Heart right ventricle (tissue), 16 donors: ENCODE results near the gene DEFB118. TPM values are rescaled to one million over a fixed set of nuclear protein-coding genes. Genes with fewer than 3 reads are reported as not detected.

ENCODE experiments used
- ATAC-seq, 8 donors: fragments of 200-7000 bp; cut with Tn5 transposase; one replicate each; pipeline ENCODE4 v1.9.1; 2020; ENCODE audit warnings: mild to moderate bottlenecking in 8 of 8, moderate library complexity in 8 of 8, moderate number of reproducible peaks in 1 of 8
- DNase-seq, 2 donors: peaks; one replicate each; pipeline ENCODE4 v3.0.0-alpha.2; 2020
- H3K27ac ChIP-seq, 10 donors: fragments of 200-600 bp; sonication (generic) in 2 of 10; one replicate each; pipeline versions ENCODE4 v1.5.0 to v1.8.0; 2020 to 2022; ENCODE audit warnings: mild to moderate bottlenecking in 3 of 10
- H3K27me3 ChIP-seq, 7 donors: fragments of 200-600 bp; one replicate each; pipeline ENCODE4 v1.8.0; 2021 to 2022; ENCODE audit warnings: mild to moderate bottlenecking in 2 of 7
- H3K36me3 ChIP-seq, 9 donors: fragments of 200-600 bp; sonication (generic) in 1 of 9; one replicate each; pipeline versions ENCODE4 v1.5.0 to v1.8.0; 2020 to 2022; ENCODE audit warnings: mild to moderate bottlenecking in 2 of 9
- H3K4me1 ChIP-seq, 9 donors: fragments of 200-600 bp; sonication (generic) in 1 of 9; one replicate each; pipeline versions ENCODE4 v1.5.0 to v1.8.0; 2020 to 2022; ENCODE audit warnings: mild to moderate bottlenecking in 4 of 9
- H3K4me3 ChIP-seq, 10 donors: fragments of 200-600 bp; sonication (generic) in 2 of 10; one replicate each; pipeline versions ENCODE4 v1.5.0 to v1.8.0; 2020 to 2022; ENCODE audit warnings: mild to moderate bottlenecking in 7 of 10, moderate library complexity in 2 of 10
- H3K9me3 ChIP-seq, 11 donors: fragments of 200-600 bp in 10 of 11; sonication (generic) in 2 of 11; one replicate each; pipeline versions ENCODE4 v1.5.0 to v1.8.0; 2013 to 2022; ENCODE audit warnings: mild to moderate bottlenecking in 2 of 11, control low read depth in 1 of 11, moderate library complexity in 1 of 11
- CTCF ChIP-seq, 9 donors: fragments of 200-600 bp; sonication (generic) in 2 of 9; IDR thresholded peaks; one replicate each; pipeline versions ENCODE4 v1.5.0 to v1.8.0; 2021 to 2022; ENCODE audit warnings: antibody characterized with exemption in 9 of 9, mild to moderate bottlenecking in 5 of 9, moderate library complexity in 1 of 9
- WGBS, 2 donors: extraction: QIAGEN DNeasy Blood & Tissue Kit; methylation state at CpG; one replicate each; pipeline ENCODE4 v1.1.7; 2013; ENCODE audit warnings: inconsistent platforms in 1 of 2; 5-methylcytosine and 5-hydroxymethylcytosine counted together
- intact Hi-C, 10 donors: fragments of 100-400 bp; cut with DNase I; formaldehyde crosslinking; loops; one replicate each; pipeline versions ENCODE4 v1.11.1 to v1.14.2; 2022
- polyA plus RNA-seq, 2 donors: library from polyadenylated mRNA; stranded (reverse); fragments of 200-250 nt; gene quantifications; one replicate each; pipeline ENCODE4 v1.2.3, GENCODE V29; 2013
- total RNA-seq, 10 donors: library from RNA; stranded (reverse); fragmentation: NEBNext Ultra II Directional in 3 of 10; extraction: Animal tissue kit (Norgen Biotek cat#: 25700) in 3 of 10; gene quantifications; one replicate each; pipeline versions ENCODE4 v1.2.1 to v1.2.4, GENCODE V29; 2021 to 2023
- donor health status: Arrhythmogenic right ventricular cardiomyopathy.
- donor health status: ischemic (EF 13 %, LVEDD 7.1; RV severe dilation, severe dysfunction).
- donor health status: healthy with polysubstance abuse.
- donor health status: DM: no; HTN: yes; CAD: no.
- donor health status: DM: no; HTN: no; CAD: no.
- donor health status: ischemic (EF 25% LVEDD 6.9; RV normal size, moderate dysfunction).
- donor health status: ischemic (EF 25% LVEDD 5.7; RV mildly dilated, moderate dysfunction).
- donor health status: healthy.
- donor health status: DM: yes; HTN: yes; CAD: no.
- donor health status: Ischemic cardiomyopathy.
- donor health status: ischemic (EF 35%, LVEDD 5.7; RV mildly dilated, moderate dysfunction).
- donor health status: nonischemic (EF 11% LVEDD 7.7; RV severe dilation, severe dysfunction).
- donor health status: DM: yes; HTN: yes; CAD: no.
- donor health status: PGD.
- donor health status: ischemic (EF 29% LVEDD 5.4; RV normal size, mild dysfunction).
- donor health status: nonischemic (EF 23%, LVEDD 6.1; RV moderate dilation, normal function).

The DEFB118 gene
- total and polyA plus RNA-seq, 12 donors = not detected

DNA sequence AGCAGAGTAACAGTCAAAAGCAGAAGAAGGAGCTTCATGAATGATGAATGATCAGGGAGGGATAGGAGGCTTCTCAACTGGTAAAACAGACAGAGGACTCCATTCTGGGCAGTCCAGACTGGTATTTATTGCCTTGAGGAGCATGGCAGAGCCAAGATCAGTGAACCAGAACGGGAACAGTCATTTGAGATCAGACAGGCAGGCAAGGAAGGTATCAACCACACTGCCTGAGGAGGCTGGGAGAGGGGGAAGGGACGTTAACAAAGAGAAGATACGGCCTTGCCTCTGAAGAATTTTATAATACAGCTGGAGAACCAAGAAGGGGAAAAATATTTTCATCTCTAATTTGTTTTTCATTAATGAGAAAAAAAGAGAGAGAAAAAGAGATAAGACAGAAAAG is 37.7 kb downstream of the DEFB118 start, which contains the start of gene DEFB121:
Gene DEFB121, minus strand, starts transcription at position 101 of the 400 bp plus-strand sequence. Its CDS starts 63 bp downstream, at position 38.
- ATAC-seq (no peak), DNase-seq (no peak)
- no peaks in the 10 kb centered on the region for H3K4me1 ChIP-seq
- no peak for TF ChIP-seq CTCF (IDR thresholded peaks at IDR 0.05)
- 34 to 43% methylated on average over 3 of the region's 3 CpGs for WGBS, 2 donors
- intact Hi-C loops = no loop called here
- H3K27me3 ChIP-seq = peaks cover 0 to 29% (median 5%) of the 10 kb centered on the region in 7 donors
- no peak within 1 kb of the TSS for H3K27ac ChIP-seq
- H3K36me3 ChIP-seq = no peaks in the 10 kb centered on the region
- peaks cover 0 to 3% (median 0%) of the 10 kb centered on the region in 11 donors for H3K9me3 ChIP-seq
- no peak within 1 kb of the TSS for H3K4me3 ChIP-seq

- no peak for DNase-seq
- Histone ChIP-seq H3K27me3 (peaks cover 0 to 22% (median 5%) of the 10 kb centered on the region in 7 donors), H3K4me1 (no peaks in the 10 kb centered on the region), H3K4me3 (no peak overlapping the region), H3K27ac (no peak overlapping the region), H3K9me3 (peaks cover 0 to 3% (median 0%) of the 10 kb centered on the region in 11 donors), H3K36me3 (no peaks in the 10 kb centered on the region)
- intact Hi-C loops = no loop called here
- no peak for ATAC-seq
- TF ChIP-seq CTCF (IDR thresholded peaks at IDR 0.05) = no peak
- 28 to 47% methylated on average over 1 of the region's 1 CpG for WGBS, 2 donors
Observed at GRCh38 chr20:31410011-31410410, 41.6 kb downstream of the DEFB118 start.

- Histone ChIP-seq H3K4me1 (no peaks in the 10 kb centered on the region), H3K9me3 (peaks cover 0 to 3% (median 0%) of the 10 kb centered on the region in 11 donors), H3K4me3 (no peak overlapping the region), H3K36me3 (no peaks in the 10 kb centered on the region), H3K27me3 (peaks cover 0 to 16% (median 6%) of the 10 kb centered on the region in 7 donors), H3K27ac (no peak overlapping the region)
- 69% methylated on average over 6 of the region's 6 CpGs for WGBS, 2 donors
- intact Hi-C loops = no loop called here
- DNase-seq (no peak), ATAC-seq (no peak)
- no peak for TF ChIP-seq CTCF (IDR thresholded peaks at IDR 0.05)
Observed at GRCh38 chr20:31414381-31414780, 46.0 kb downstream of the DEFB118 start.

DNA sequence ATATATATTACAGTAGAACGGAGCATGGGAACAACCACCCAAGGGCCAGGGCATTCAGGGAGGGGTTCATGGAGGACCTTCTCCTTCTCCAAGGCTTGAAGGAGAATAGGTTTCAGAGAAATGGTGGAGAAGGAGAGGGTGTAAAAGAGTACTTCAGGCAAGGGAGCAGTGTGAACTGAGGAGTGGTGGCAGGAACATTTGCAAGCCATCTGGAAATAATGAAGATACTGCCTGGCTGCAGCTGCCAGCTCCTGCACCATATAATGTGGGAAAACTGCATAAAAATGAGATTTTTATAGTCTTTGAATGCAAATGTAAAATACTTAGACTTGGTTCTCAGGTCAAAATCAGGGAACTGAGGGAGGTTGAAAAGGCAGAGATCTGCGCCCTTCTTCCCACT is 47.3 kb downstream of the DEFB118 start:
- Histone ChIP-seq H3K36me3 (no peaks in the 10 kb centered on the region), H3K27me3 (peaks cover 0 to 8% (median 3%) of the 10 kb centered on the region in 7 donors), H3K27ac (no peak overlapping the region), H3K9me3 (peaks cover 0 to 4% (median 0%) of the 10 kb centered on the region in 11 donors), H3K4me3 (no peak overlapping the region), H3K4me1 (no peaks in the 10 kb centered on the region)
- ATAC-seq (no peak), DNase-seq (no peak)
- 86 to 88% methylated on average over 2 of the region's 2 CpGs for WGBS, 2 donors
- no peak for TF ChIP-seq CTCF (IDR thresholded peaks at IDR 0.05)
- intact Hi-C loops = no loop called here
